GM19328 (cell line): ENCODE measurements around the gene LIMK2.
"Not testable (repeated sequence)": the region's sequence is repeated elsewhere in the genome, so short reads cannot be mapped to it uniquely, and the experiment has no call there.

ENCODE experiments used
- ATAC-seq: cut with Tn5 transposase; IDR thresholded peaks from one replicate; pipeline ENCODE4 v1.9.1; 2021; ENCODE audit warnings: mild to moderate bottlenecking, moderate library complexity; ENCODE audit not compliant: unreplicated experiment

LIMK2 gene

DNA sequence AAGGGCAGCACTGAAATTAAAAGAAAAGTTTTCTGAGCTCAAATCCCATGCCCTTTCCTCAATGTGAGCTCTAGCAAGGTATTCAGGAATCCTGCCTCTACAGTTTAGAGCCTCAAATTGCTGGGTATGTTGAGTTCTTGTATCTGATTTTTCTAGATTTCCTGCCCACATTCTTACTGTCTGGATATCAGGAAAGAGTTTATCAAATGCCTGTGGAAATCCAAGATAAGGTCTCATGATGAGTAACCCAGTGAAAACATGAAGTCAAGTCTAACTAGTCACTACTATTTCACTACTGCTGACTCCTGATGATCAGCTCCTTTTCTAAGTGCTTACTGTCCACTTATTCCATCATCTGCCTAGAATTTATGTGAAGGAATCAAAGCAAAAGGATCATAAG lies 29.8 kb downstream of the LIMK2 start:
- ATAC-seq, result no peak

DNA sequence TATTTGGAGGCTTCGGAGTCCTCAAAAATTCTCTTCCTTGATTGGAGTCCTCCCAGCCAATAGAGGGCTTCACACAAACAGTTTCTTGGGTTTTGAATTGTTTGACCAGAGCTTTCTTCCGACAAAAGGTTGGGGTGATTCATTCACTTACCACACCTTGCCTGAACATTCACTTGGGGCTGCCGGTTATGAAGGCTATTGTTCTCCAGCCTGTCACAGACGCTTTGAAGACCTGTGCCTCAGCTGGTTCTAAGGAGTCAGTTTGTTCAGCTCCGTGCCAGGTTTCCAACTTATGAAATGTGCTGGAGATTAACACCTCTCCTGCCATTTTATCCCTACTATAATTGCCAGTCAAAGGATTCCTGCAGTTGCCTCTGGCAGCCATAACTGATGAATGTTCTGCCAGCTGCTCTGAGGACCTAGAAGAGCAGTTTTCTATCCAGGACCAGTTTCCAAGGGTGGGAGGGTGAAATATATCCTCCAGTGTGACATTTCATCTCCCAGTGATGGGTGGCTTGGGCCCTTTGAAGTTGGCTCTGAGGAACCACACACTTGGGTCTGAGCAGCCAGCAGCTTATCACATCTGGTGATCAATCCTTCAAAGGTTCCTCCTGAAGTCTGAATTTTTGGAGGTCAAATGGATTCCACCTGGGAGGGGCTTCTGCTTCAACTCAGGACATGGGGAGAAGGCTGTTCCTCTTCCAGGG lies 31.4 kb downstream of the LIMK2 start:
- ATAC-seq, result no peak

DNA sequence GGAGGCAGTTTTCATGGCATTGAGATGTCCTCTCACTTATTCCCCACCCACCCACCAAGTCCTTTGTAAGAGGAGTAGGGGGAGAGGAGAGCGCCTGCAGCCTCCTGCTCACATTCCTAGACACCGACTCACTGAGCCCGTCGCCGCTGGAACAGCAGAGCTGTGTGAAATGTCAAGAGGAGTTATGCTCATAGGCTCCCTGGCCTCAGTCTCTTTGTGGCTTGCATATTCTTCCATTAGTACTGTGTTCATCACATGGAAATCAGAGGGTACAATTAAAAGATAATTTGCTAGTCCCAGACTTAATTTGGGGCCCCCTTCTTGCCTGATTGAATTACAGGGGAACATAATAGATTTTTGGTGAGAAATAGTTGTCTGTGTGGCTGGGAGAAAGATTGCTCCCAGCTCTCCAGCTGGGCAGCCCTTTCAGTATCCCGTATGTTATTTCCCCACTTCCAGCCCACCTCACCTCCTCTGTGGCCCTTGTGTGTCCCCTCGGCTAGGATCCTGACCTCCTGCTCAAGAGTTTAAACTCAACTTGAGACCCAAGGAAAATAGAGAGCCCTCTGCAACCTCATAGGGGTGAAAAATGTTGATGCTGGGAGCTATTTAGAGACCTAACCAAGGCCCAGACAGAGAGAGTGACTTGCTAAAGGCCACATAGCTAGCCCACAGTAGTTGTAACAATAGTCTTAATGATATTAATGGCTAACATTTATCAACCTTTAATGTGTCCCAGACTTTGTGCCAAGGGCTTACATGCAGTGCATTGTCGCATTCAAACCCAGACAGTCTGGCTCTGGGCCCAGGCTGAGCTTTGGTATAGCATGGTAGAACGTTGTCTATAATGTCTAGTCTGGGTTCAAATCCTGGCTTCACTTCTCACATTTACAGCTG lies 32.2 kb downstream of the LIMK2 start:
- no peak for ATAC-seq

DNA sequence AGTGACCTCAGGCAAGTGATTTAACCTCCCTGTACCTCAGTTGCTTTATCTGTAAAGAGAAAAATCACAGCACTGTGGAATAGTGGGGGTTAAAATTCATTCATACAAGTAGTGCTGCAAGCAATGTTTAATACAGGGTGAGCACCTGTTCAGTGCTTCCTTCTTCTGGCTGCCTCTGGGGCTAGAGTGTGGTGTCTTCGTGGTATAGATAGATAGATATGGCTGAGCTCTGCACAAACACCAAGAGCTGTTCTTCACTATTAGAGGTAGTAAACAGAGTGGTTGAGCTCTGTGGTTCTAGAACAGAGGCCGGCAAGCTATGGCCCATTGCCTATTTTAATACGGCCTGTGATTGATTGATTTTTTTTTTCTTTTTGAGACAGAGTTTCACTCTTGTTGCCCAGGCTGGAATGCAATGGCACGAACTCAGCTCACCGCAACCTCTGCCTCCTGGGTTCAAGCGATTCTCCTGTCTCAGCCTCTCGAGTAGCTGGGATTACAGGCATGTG lies 32.9 kb downstream of the LIMK2 start:
- ATAC-seq, result no peak

DNA sequence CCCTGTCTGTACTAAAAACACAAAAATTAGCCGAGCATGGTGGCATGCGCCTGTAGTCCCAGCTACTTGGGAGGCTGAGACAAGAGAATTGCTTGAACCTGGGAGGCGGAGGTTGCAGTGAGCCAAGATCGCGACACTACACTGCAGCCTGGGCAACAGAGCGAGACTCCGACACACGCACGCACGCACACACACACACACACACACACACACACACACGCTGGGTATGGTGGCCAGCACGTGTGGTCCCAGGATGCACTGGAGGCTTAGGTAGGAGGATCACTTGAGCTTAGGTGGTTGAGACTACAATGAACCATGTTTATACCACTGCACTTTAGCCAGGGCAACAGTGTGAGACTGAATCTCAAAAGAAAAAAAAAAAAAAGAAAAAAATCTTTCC lies 33.9 kb downstream of the LIMK2 start:
- ATAC-seq, result not testable (repeated sequence)

DNA sequence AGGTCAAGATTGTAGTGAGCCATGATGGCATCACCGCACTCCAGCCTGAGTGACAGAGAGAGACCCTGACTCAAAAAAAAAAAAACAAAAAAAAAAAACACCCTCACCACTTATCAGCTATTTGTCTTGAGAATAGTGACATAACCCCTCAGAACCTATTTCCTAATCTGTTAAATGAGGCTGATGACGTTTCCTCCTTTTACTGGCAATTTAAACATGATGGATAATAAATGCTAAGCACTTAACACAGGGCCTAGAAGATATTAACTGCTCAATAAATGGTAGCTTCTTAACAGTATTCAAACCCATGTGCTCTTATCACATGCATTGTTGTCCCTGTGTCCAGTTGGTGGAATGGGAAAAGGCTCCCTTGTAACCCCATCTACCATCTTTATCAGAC lies 34.6 kb downstream of the LIMK2 start:
- ATAC-seq, result no peak

DNA sequence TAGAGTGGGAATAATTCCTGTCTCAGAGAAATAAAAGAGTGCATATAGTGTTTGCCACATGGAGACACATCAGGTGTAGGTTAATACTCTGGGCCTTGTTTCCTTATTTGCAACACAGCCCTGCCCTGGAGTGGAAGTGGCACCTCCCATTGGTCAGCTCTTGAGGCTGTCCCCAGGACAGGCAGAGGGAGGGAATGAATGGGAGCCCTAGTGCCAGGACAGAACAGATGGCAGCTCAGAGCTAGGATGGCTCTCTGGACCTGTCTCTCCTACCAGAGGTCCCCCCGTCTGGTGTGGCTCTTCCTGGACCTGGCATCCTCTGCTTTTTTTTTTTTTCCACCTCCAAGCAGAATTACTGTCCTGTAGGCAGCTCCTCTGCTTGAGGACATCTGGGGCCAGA lies 35.6 kb downstream of the LIMK2 start:
- no peak for ATAC-seq

DNA sequence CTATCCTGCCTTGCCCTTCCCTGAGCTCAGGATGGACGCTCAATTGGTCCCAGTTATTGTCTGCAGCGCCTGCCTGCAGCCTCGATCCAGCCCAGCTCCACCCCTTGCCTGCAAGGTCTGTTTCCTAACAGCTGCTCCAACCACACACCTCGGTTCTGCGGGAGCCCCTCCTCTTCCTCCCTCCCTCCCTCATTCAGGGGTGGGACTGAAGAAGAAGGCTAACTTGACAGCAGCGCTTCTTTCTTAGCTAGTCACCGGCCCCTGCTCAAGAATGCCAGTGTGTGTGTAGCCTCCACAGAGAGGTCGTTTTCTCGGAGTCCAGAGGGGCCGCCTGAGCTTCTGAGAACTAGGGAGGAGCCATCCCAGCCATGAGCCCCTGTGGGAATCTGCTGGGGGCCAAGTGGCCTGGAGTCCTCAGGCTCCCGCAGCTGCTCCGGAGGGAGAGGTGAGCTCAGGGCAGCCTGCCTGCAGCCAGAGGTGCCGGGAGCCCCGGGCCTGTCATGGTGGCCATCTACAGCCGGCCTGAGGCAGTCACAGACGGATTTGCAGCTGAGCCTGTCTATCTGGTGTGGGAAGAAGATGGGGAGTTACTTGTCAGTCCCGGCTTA lies 36.1 kb downstream of the LIMK2 start:
- ATAC-seq, result no peak

DNA sequence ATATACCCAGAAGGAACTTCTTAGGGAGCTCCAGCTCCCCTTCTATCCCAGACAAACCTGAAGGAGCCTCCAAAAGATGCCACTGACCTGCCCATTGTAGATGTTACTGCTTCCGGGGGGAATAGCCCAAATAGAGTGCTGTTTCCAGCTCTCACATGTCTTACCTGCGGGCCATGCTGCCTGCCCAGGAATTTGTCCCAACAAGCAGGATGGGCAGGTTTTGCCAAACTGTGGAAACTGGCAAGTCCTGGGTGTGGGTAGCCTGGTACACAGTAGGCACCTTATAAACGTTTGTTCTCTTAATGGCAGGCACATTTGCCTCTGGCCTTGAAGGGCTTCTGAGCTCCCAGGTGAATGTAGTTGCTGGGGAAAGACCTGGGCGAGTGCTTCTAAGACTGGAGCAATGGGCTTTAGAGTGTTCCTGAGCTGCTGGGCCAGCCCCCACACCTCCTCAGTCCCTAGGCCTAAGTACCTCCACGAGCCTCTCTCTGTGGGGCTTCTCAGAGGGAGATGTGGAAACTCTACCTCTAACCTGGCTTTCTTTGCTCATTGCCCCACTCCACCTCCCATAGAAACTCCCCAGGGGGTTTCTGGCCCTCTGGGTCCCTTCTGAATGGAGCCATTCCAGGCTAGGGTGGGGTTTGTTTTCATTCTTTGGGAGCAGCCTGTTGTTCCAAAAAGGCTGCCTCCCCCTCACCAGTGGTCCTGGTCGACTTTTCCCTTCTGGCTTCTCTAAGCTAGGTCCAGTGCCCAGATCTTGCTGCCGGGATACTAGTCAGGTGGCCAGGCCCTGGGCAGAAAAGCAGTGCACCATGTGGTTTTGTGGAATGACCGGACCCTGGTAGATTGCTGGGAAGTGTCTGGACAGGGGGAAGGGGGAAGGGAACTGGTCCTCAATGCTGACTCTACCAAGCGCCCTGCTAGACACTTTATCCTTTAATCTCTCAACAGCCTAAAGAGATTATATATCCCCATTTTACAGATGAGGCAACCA lies 37.2 kb downstream of the LIMK2 start:
- ATAC-seq, result no peak

DNA sequence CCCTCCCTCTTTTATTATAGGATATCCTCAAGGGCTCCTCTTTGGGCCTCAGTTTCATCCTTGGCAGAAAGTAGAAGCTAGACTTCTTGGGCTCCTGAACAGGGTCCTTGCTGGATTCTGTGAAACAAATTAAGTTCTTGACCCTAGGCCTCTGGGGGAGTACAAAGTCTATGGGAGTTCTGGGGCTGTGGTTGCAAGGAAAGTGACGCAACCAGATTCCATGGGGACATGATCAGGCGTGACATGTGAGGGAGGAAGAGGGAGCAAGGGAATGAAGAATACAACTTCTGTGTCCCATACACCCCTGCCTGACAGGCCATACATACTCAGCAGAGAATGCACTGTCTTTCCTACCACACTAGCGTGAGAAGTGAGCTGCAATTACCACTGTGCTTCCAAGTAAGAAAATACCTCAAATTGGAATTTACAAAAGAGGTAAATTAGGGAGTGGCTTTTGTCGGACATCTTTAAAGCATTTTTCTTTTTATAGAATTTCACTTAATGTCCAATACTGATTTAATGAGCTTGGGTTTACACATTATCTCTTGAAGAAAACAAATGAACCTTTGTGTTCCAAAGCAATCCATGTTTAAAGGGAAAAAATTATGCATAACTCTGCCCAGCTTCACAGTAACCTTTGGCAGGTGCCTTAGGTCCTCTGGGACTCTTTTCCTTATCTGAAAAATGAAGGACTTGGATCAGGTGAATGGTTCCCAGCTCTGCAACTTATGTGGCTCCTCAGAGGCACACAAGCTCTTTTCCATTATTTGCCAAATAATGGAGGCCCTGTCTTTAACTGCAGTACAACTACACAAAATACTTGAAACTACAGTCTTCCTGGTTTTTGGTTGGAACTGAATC lies 38.9 kb downstream of the LIMK2 start:
- ATAC-seq, result no peak

DNA sequence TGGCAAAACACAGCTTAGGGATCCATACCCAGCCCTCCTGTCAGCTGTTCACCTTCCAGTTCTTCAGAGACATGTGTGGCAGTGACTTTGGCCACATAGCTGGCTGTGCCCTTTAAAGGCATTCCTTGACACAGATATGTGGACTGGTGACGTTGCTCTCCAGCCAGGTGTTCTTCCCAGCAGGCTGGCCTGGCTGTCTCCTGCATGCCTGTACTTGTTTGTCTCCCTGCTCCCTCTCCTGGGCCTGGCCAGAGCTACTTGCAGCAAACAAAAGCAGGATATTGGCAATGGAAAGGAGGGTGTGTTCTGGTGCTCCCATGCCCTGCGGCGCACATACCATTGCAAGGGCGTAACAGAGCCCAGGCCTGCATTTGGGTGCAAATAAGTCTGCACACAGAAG lies 41.9 kb downstream of the LIMK2 start:
- ATAC-seq, result no peak

DNA sequence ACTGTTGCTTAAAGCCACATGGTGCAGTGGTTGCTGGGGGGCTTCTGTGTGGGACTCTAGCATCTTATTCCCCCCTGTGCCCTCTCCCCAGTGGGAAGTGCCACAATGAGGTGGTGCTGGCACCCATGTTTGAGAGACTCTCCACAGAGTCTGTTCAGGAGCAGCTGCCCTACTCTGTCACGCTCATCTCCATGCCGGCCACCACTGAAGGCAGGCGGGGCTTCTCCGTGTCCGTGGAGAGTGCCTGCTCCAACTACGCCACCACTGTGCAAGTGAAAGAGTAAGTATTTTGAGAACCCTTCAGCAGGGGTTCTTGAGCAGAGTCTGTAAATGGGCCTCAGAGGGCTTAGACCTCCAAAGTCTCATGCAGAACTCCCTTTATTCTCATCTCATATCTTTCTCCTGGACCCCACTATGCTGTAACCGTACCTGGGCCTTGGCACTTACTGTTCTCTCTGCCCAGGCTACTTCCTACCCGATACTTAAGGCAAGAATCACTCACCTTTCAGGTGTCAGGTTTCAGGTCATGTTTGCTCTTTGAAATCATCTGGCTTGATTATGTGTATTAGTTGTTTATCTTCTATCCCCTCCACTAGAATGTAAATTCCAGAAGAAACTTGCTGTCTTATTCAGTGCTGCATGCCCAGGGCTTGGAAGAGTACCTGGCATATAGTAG lies 47.8 kb downstream of the LIMK2 start:
- no peak for ATAC-seq

DNA sequence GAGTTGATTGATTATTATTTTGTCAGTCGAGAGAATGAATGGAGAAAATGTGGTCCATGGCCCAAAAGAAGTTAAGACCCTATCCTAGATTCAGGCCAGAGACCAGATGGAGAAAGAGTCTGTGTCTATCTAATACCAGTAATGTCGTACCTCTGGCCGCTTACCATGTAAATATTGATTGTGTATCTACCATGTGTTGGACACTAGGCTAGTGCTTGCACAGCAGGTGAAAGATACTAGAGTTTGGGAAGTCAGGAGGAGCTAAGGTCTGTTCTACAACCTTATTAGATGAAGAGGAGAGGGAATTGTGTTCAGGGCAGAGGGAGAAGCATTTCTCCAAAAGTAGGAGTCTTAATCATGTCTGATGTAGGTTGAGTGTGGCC lies 48.4 kb downstream of the LIMK2 start:
- ATAC-seq, result no peak

DNA sequence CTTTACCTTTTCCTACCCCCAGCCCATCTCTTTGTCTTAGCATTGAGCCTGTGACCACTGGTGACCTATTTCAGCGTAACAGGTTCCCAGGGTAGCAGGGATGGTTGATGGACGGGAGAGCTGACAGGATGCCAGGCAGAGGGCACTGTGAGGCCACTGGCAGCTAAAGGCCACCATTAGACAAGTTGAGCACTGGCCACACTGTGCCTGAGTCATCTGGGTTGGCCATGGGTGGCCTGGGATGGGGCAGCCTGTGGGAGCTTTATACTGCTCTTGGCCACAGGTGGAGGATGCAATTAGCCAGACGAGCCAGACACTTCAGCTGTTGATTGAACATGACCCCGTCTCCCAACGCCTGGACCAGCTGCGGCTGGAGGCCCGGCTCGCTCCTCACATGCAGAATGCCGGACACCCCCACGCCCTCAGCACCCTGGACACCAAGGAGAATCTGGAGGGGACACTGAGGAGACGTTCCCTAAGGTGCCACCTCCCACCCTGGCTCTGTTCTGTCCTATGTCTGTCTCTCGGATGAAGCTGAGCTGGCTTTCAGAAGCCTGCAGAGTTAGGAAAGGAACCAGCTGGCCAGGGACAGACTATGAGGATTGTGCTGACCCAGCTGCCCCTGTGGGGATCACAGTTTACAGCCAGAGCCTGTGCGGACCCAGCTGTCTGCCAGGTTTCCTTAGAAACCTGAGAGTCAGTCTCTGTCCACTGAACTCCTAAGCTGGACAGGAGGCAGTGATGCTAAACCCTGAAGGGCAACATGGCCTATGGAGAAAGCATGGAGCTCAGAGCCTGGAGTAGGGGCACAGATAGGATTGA lies 50.4 kb downstream of the LIMK2 start:
- no peak for ATAC-seq

DNA sequence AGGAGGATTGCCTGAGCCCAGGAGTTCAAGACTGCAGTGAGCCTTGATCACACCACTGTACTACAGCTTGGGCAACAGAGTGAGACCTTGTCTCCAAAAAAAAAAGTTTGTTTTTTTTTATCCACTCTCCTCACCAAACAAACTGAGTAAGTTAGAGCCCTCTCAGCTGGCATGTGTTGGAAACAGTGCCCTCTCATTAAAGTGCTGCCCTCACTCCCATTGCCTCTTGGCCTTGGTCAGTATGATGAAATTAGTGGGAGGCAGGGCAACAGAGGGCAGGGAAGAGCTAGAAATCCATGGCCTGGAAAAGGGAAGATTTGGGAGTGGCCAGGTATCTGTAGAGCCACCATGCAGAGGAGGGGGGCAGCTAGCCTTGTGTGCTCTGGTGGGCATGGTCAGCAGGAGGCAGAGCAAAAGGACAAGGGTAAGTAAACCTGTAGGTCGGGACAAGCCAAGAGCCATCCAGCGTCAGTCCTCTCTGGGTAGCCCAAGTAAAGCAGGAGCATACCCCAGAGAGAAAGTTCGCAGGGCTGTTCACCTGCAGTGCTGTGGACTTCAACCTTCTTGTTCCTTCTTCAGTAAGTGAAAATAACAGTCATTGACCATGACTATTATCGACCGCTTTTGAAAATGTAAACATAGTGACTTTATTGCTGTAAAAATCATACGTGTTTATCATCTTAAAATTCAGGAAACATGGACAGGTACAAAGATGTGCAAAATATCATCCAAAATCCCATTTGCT lies 52.0 kb downstream of the LIMK2 start:
- ATAC-seq, result no peak

DNA sequence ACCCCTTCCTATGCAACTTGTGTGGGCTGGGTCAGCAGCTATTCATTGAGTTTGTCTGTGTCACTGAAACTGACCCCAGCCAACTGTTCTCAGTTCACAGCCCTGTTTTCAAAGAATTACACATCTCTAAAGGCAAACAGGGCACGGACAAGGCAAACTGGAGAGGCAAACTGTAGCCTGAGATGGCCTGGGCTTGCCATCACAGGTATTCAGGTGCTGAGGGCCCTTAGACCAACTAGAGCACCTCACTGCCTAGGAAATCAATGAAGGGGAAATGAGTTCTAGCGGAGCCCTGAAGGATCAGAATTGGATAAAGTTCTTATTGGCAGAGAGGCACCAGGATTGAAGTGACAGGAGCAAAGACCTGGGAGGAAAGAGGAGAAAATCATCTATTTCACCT lies 56.2 kb downstream of the LIMK2 start:
- no peak for ATAC-seq

DNA sequence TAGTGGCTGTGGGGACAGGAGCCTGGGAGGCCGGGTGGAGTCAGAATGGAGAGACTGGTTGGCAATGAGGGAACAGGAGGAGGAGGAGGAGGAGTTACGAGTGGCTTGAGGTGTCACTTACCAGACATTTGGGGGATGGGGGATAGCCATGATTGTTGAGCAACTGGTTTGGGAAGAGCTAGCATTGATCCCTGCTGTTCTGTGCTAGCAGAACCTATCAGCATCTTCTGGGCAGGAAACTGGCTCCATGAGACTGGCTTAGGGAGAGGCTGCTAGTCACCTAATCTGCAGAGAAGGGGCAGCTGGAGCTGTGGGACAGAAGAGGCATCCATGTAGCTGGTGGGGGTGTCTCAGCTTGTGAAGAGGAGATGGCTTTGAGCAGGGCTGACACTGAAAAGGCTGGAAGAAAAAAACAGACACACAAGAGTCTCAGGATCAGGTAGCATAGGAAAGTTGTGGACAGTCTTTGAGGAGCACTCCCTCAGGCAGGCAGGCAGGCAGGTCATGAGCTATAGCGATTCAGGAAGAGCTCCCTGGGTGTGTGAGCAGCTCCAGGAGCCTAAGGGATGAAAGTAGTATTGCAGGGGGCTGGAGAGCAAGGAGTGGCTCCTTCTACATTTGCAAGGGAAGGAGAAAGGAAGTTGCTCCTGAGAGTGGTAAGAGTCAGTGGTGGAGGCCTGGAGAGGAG lies 57.9 kb downstream of the LIMK2 start:
- ATAC-seq, result no peak
